RPMI8226 (cell line): ENCODE measurements around the gene KIF6.
"Not testable (repeated sequence)": the region's sequence is repeated elsewhere in the genome, so short reads cannot be mapped to it uniquely, and the experiment has no call there.

Experiments used
- DNase-seq: peaks from one replicate; pipeline ENCODE4 v3.0.0-alpha.2; 2015

KIF6 gene

GRCh38 chr6:39724787-39725631 is at the start of gene KIF6:
TSS of gene KIF6 (minus strand) at chr6:39725408. CDS start at chr6:39725310, 98 bp downstream.
- peak; percentile 81 for DNase-seq

- DNase-seq = no peak
Observed at GRCh38 chr6:39773782-39774181, 48.6 kb upstream of the KIF6 start.

GRCh38 chr6:39772559-39773273 is 47.5 kb upstream of the KIF6 start:
- no peak for DNase-seq

- no peak for DNase-seq
Observed at GRCh38 chr6:39770446-39770845, 45.2 kb upstream of the KIF6 start.

- no peak for DNase-seq
Observed at GRCh38 chr6:39769012-39769411, 43.8 kb upstream of the KIF6 start.

GRCh38 chr6:39765508-39766065 is 40.4 kb upstream of the KIF6 start:
- DNase-seq = no peak

- no peak for DNase-seq
Observed at GRCh38 chr6:39760226-39760952, 35.2 kb upstream of the KIF6 start.

- no peak for DNase-seq
Observed at GRCh38 chr6:39758905-39759605, 33.8 kb upstream of the KIF6 start.

GRCh38 chr6:39756582-39756981 is 31.4 kb upstream of the KIF6 start:
- DNase-seq = no peak

- no peak for DNase-seq
Observed at GRCh38 chr6:39755231-39755630, 30.0 kb upstream of the KIF6 start.

GRCh38 chr6:39754514-39755115 is 29.4 kb upstream of the KIF6 start:
- DNase-seq = no peak

GRCh38 chr6:39753725-39754045 is 28.5 kb upstream of the KIF6 start:
- no peak for DNase-seq

- DNase-seq = no peak
Observed at GRCh38 chr6:39752835-39753724, 27.9 kb upstream of the KIF6 start.

- DNase-seq = no peak
Observed at GRCh38 chr6:39746795-39747194, 21.6 kb upstream of the KIF6 start.

- DNase-seq = no peak
Observed at GRCh38 chr6:39733704-39734103, 8.5 kb upstream of the KIF6 start.

- no peak for DNase-seq
Observed at GRCh38 chr6:39731565-39731964, 6.4 kb upstream of the KIF6 start.

GRCh38 chr6:39729945-39730344 is 4.7 kb upstream of the KIF6 start:
- DNase-seq = no peak

GRCh38 chr6:39725632-39725997 is 407 bp upstream of the KIF6 start:
- no peak for DNase-seq

- not testable (repeated sequence) for DNase-seq
Observed at GRCh38 chr6:39723350-39723749, 1.9 kb downstream of the KIF6 start.

GRCh38 chr6:39714802-39715201 is 10.4 kb downstream of the KIF6 start:
- DNase-seq = no peak

GRCh38 chr6:39707962-39708683 is 17.1 kb downstream of the KIF6 start:
- no peak for DNase-seq
